ENCODE measurements around the gene CSTB.

The CSTB gene

GRCh38 chr21:43745772-43746517, 30.2 kb downstream of the CSTB start:
- DNase-seq, result no peak

GRCh38 chr21:43744725-43745124, 31.4 kb downstream of the CSTB start:
- no peak for DNase-seq

GRCh38 chr21:43743947-43744346, 32.2 kb downstream of the CSTB start:
- DNase-seq, result no peak

GRCh38 chr21:43741423-43742096, 34.5 kb downstream of the CSTB start:
- DNase-seq, result no peak

- peak; percentile 50 for DNase-seq
These were observed 35.5 kb downstream of the CSTB start for GRCh38 chr21:43740497-43741156.

GRCh38 chr21:43739621-43740435, 36.3 kb downstream of the CSTB start:
- no peak for DNase-seq

- DNase-seq, result no peak
These were observed 38.8 kb downstream of the CSTB start for GRCh38 chr21:43737158-43737950.

GRCh38 chr21:43736224-43736883, 39.8 kb downstream of the CSTB start:
- no peak for DNase-seq

- no peak for DNase-seq
These were observed 40.6 kb downstream of the CSTB start for GRCh38 chr21:43735236-43736091.

GRCh38 chr21:43734928-43735229, 41.2 kb downstream of the CSTB start:
- DNase-seq, result no peak

- no peak for DNase-seq
These were observed 41.8 kb downstream of the CSTB start for GRCh38 chr21:43734131-43734927.

- DNase-seq, result no peak
These were observed 42.5 kb downstream of the CSTB start for GRCh38 chr21:43733529-43734071.

GRCh38 chr21:43733060-43733459, 43.0 kb downstream of the CSTB start:
- DNase-seq, result no peak

- DNase-seq, result no peak
These were observed 44.0 kb downstream of the CSTB start for GRCh38 chr21:43731891-43732711.

GRCh38 chr21:43731476-43731875, 44.6 kb downstream of the CSTB start:
- DNase-seq, result no peak

GRCh38 chr21:43728467-43729390, 47.4 kb downstream of the CSTB start:
- peak; percentile 26 for DNase-seq

- no peak for DNase-seq
These were observed 48.0 kb downstream of the CSTB start for GRCh38 chr21:43728154-43728466.

Measured in NCI-H1436 (cell line).